Measurements from ENCODE around the gene CCT8. TPM values are rescaled to one million over a fixed set of nuclear protein-coding genes. Genes with fewer than 3 reads are reported as not detected.
A peak's percentile ranks its signal among the peaks of the same experiment; 100 is the strongest.

The CCT8 gene
- total and polyA plus RNA-seq, 2 donors (not counting 1 experiment from before 2014, with no cell fraction given) = 59.2 to 92.8 TPM

GRCh38 chr21:29053011-29053553, 20.4 kb downstream of the CCT8 start:
- Mint-ChIP-seq H3K27ac (no peak overlapping the region), H3K9me3 (ENCODE audit: insufficient read depth) (no peaks in the 10 kb centered on the region), H3K4me1 (no peaks in the 10 kb centered on the region), H3K27me3 (no peaks in the 10 kb centered on the region), H3K4me3 (no peak overlapping the region)
- peak overlapping the region; percentile 0 for H3K4me2 ChIP-seq (replicated peaks; ENCODE audit: low read depth, low read length, poor library complexity, severe bottlenecking)
- H3K9ac ChIP-seq (ENCODE audit: low read length) = no peak overlapping the region
- no peaks in the 10 kb centered on the region for H3K27me3 ChIP-seq (replicated peaks in 1 of 4; ENCODE audit: control extremely low read depth in 1 of 4, control insufficient read depth in 3 of 4, insufficient read depth in 4 of 4, low read length in 3 of 4)
- 43% methylated on average over 5 of the region's 5 CpGs for WGBS (ENCODE audit: insufficient coverage)
- peaks cover 0 to 4% (median 0%) of the 10 kb centered on the region in 3 donors for H3K9me3 ChIP-seq (ENCODE audit: control extremely low read depth in 1 of 3, control insufficient read depth in 2 of 3, insufficient read depth in 1 of 3, low read length in 2 of 3)
- H3K27ac ChIP-seq (ENCODE audit: low read length in 2 of 2) = peak overlapping the region in 1 of 2 donors; percentile 44
- ATAC-seq (ENCODE audit: low read depth) (no peak), DNase-seq (no peak)
- peaks cover 7 to 80% of the 10 kb centered on the region in 2 experiments for H3K36me3 ChIP-seq (replicated peaks in 1 of 2; ENCODE audit: control extremely low read depth in 1 of 2, control insufficient read depth in 1 of 2, extremely low read depth in 1 of 2, insufficient read depth in 2 of 2, low read length in 1 of 2)
- ChIA-PET CTCF (no interaction called here), POLR2A (interaction anchor here (0.5 kb wide), 1 partner anchor 44 kb away, joined by 8 read pairs; no protein-coding TSS in a partner anchor)
- TF ChIP-seq, protein P1, sequence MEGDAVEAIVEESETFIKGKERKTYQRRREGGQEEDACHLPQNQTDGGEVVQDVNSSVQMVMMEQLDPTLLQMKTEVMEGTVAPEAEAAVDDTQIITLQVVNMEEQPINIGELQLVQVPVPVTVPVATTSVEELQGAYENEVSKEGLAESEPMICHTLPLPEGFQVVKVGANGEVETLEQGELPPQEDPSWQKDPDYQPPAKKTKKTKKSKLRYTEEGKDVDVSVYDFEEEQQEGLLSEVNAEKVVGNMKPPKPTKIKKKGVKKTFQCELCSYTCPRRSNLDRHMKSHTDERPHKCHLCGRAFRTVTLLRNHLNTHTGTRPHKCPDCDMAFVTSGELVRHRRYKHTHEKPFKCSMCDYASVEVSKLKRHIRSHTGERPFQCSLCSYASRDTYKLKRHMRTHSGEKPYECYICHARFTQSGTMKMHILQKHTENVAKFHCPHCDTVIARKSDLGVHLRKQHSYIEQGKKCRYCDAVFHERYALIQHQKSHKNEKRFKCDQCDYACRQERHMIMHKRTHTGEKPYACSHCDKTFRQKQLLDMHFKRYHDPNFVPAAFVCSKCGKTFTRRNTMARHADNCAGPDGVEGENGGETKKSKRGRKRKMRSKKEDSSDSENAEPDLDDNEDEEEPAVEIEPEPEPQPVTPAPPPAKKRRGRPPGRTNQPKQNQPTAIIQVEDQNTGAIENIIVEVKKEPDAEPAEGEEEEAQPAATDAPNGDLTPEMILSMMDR (IDR thresholded peaks at IDR 0.05) = no peak
- TF ChIP-seq EZH2 (IDR thresholded peaks at IDR 0.05; ENCODE audit: borderline replicate concordance, insufficient read depth, low read depth, low read length, poor library complexity, severe bottlenecking) = no peak
- no peaks in the 10 kb centered on the region for H3K79me2 ChIP-seq (ENCODE audit: control insufficient read depth, insufficient read depth, low read length)
- intact Hi-C loops (cut with micrococcal nuclease) = no loop called here
- no peak overlapping the region for H2AFZ ChIP-seq (ENCODE audit: insufficient read depth, low read depth, low read length, poor library complexity, severe bottlenecking)
- no peaks in the 10 kb centered on the region for H4K20me1 ChIP-seq (ENCODE audit: control insufficient read depth, insufficient read depth, low read length, poor library complexity, severe bottlenecking)
- H3K4me1 ChIP-seq (ENCODE audit: control insufficient read depth in 2 of 2, insufficient read depth in 2 of 2, low read length in 2 of 2) = peaks cover 6 to 10% of the 10 kb centered on the region in 2 donors
- H3K4me3 ChIP-seq (ENCODE audit: control extremely low read depth in 1 of 5, extremely low read depth in 1 of 5, insufficient read depth in 1 of 5, low read depth in 2 of 5, low read length in 4 of 5) = no peak overlapping the region

DNA sequence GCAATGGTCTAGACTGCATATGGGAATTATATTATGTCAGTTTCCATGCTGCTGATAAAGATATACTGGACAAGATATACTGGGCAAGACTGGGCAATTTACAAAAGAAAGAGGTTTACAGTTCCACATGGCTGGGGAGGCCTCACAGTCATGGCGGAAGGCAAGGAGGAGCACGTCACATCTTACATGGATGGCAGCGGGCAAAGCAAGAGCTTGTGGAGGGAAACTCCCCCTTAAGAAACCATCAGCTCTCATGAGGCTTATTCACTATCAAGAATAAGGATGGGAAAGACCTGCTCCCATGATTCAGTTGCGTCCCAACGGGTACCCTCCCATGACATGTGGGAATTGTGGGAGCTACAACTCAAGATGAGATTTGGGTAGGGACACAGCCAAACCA, 21.2 kb downstream of the CCT8 start:
- H3K27ac ChIP-seq (ENCODE audit: low read length in 2 of 2) = no peak overlapping the region
- Mint-ChIP-seq H3K4me3 (no peak overlapping the region), H3K27me3 (no peaks in the 10 kb centered on the region), H3K27ac (no peak overlapping the region), H3K4me1 (no peaks in the 10 kb centered on the region), H3K9me3 (ENCODE audit: insufficient read depth) (no peaks in the 10 kb centered on the region)
- no peak overlapping the region for H3K4me3 ChIP-seq (ENCODE audit: control extremely low read depth in 1 of 5, extremely low read depth in 1 of 5, insufficient read depth in 1 of 5, low read depth in 2 of 5, low read length in 4 of 5)
- intact Hi-C loops (cut with micrococcal nuclease) = no loop called here
- WGBS (ENCODE audit: insufficient coverage) = 97% methylated on average over 5 of the region's 5 CpGs
- TF ChIP-seq, protein P1 (IDR thresholded peaks at IDR 0.05) = no peak
- no peak for TF ChIP-seq EZH2 (IDR thresholded peaks at IDR 0.05; ENCODE audit: borderline replicate concordance, insufficient read depth, low read depth, low read length, poor library complexity, severe bottlenecking)
- ChIA-PET POLR2A (no interaction called here), CTCF (no interaction called here)
- H4K20me1 ChIP-seq (ENCODE audit: control insufficient read depth, insufficient read depth, low read length, poor library complexity, severe bottlenecking) = no peaks in the 10 kb centered on the region
- H3K9ac ChIP-seq (ENCODE audit: low read length) = no peak overlapping the region
- H3K4me2 ChIP-seq (replicated peaks; ENCODE audit: low read depth, low read length, poor library complexity, severe bottlenecking) = no peak overlapping the region
- H2AFZ ChIP-seq (ENCODE audit: insufficient read depth, low read depth, low read length, poor library complexity, severe bottlenecking) = no peak overlapping the region
- H3K27me3 ChIP-seq (replicated peaks in 1 of 4; ENCODE audit: control extremely low read depth in 1 of 4, control insufficient read depth in 3 of 4, insufficient read depth in 4 of 4, low read length in 3 of 4) = no peaks in the 10 kb centered on the region
- H3K36me3 ChIP-seq (replicated peaks in 1 of 2; ENCODE audit: control extremely low read depth in 1 of 2, control insufficient read depth in 1 of 2, extremely low read depth in 1 of 2, insufficient read depth in 2 of 2, low read length in 1 of 2) = peaks cover 5 to 82% of the 10 kb centered on the region in 2 experiments
- DNase-seq (no peak), ATAC-seq (ENCODE audit: low read depth) (no peak)
- H3K4me1 ChIP-seq (ENCODE audit: control insufficient read depth in 2 of 2, insufficient read depth in 2 of 2, low read length in 2 of 2) = peaks cover 6 to 10% of the 10 kb centered on the region in 2 donors
- no peaks in the 10 kb centered on the region for H3K79me2 ChIP-seq (ENCODE audit: control insufficient read depth, insufficient read depth, low read length)
- H3K9me3 ChIP-seq (ENCODE audit: control extremely low read depth in 1 of 3, control insufficient read depth in 2 of 3, insufficient read depth in 1 of 3, low read length in 2 of 3) = peaks cover 0 to 4% (median 0%) of the 10 kb centered on the region in 3 donors
